Tibial artery (tissue), 4 donors: Measurements from ENCODE around the gene KRTAP5-4.
"Not testable (repeated sequence)": the region's sequence is repeated elsewhere in the genome, so short reads cannot be mapped to it uniquely, and the experiment has no call there.

Experiments
- DNase-seq, 2 donors: peaks; one replicate each; pipeline ENCODE4 v3.0.0-alpha.2; 2019
- H3K27ac ChIP-seq, 2 donors: fragments of 200-600 bp; sonication (generic) in 1 of 2; 1 replicate in 1 of 2; 2 replicates in 1 of 2; pipeline ENCODE4 v1.5.1; 2018 to 2019; ENCODE audit warnings: mild to moderate bottlenecking in 1 of 2
- H3K27me3 ChIP-seq, 2 donors: fragments of 200-600 bp; sonication (generic) in 1 of 2; one replicate each; pipeline versions ENCODE4 v1.5.1 to v1.6.0; 2016 to 2019
- H3K36me3 ChIP-seq, 3 donors: fragments of 200-600 bp; sonication (generic) in 2 of 3; one replicate each; pipeline ENCODE4 v1.5.1; 2016 to 2019; ENCODE audit warnings: mild to moderate bottlenecking in 2 of 3
- H3K4me1 ChIP-seq, 4 donors: fragments of 200-600 bp; sonication (generic) in 2 of 4; 1 replicate in 3 of 4; 2 replicates in 1 of 4; pipeline ENCODE4 v1.5.1; 2016 to 2019
- H3K4me3 ChIP-seq, 2 donors: fragments of 200-600 bp; sonication (generic) in 1 of 2; 1 replicate in 1 of 2; 2 replicates in 1 of 2; pipeline ENCODE4 v1.5.1; 2018 to 2019; ENCODE audit warnings: mild to moderate bottlenecking in 2 of 2
- H3K9me3 ChIP-seq, 3 donors: fragments of 200-600 bp; sonication (generic) in 1 of 3; one replicate each; pipeline ENCODE4 v1.5.1; 2016 to 2019
- CTCF ChIP-seq, 2 experiments: fragments of 200-600 bp in 1 of 2; fragments of 450-650 bp in 1 of 2; IDR thresholded peaks; one replicate each; pipeline ENCODE4 v1.5.1; 2017 to 2019; ENCODE audit warnings: antibody characterized with exemption in 2 of 2, mild to moderate bottlenecking in 1 of 2, moderate library complexity in 1 of 2
- intact Hi-C: fragments of 100-400 bp; cut with DNase I; formaldehyde crosslinking; loops from one replicate; pipeline ENCODE4 v1.15.0; 2023; ENCODE audit warnings: low total_unique reads

The KRTAP5-4 gene

DNA sequence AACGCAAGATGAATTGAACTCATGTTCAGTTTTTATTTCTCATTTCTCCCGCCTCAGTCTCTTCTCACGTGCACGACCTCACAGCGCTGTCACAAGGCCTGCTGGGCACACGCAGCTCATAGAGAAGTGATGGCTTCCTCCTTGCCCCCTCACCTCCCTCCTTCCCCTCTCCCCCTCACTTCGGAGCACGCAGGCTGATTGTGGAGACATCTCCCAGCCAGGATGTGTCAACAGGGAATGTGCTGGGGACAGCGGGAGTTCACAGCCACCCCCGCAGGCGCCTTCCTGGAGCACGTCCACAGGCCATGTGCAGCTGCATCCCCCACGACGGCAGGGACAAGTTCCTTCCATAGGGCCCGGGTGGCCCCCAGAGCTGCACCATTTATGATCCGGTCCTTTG, 46.0 kb upstream of the KRTAP5-4 start:
- Histone ChIP-seq H3K4me3 (no peak overlapping the region), H3K4me1 (no peaks in the 10 kb centered on the region), H3K9me3 (no peaks in the 10 kb centered on the region), H3K27ac (no peak overlapping the region), H3K27me3 (peaks cover 0 to 36% of the 10 kb centered on the region in 2 donors), H3K36me3 (no peaks in the 10 kb centered on the region)
- TF ChIP-seq CTCF (IDR thresholded peaks at IDR 0.05): no peak
- intact Hi-C loops: no loop called here
- DNase-seq: peak in 1 of 2 donors; percentile 46

- Histone ChIP-seq H3K4me1 (no peaks in the 10 kb centered on the region), H3K9me3 (no peaks in the 10 kb centered on the region), H3K27ac (no peak overlapping the region), H3K27me3 (peaks cover 0 to 31% of the 10 kb centered on the region in 2 donors), H3K36me3 (no peaks in the 10 kb centered on the region), H3K4me3 (no peak overlapping the region)
- intact Hi-C loops: no loop called here
- no peak for TF ChIP-seq CTCF (IDR thresholded peaks at IDR 0.05)
- no peak for DNase-seq
Observed at GRCh38 chr11:1667121-1667850, 45.3 kb upstream of the KRTAP5-4 start.

GRCh38 chr11:1665313-1665712, 43.4 kb upstream of the KRTAP5-4 start:
- H3K4me1 ChIP-seq: no peaks in the 10 kb centered on the region
- no peak for TF ChIP-seq CTCF (IDR thresholded peaks at IDR 0.05)
- H3K27ac ChIP-seq: no peak overlapping the region
- H3K9me3 ChIP-seq: no peaks in the 10 kb centered on the region
- H3K36me3 ChIP-seq: no peaks in the 10 kb centered on the region
- H3K27me3 ChIP-seq: peaks cover 0 to 34% of the 10 kb centered on the region in 2 donors
- no peak overlapping the region for H3K4me3 ChIP-seq
- intact Hi-C loops: no loop called here
- no peak for DNase-seq

- H3K27ac ChIP-seq, intact Hi-C loops, H3K36me3 ChIP-seq, H3K4me1 ChIP-seq, DNase-seq, H3K4me3 ChIP-seq, H3K9me3 ChIP-seq: not testable (repeated sequence)
- H3K27me3 ChIP-seq: peaks cover 0 to 12% of the 10 kb centered on the region in 2 donors
Observed at GRCh38 chr11:1662699-1663283, 40.9 kb upstream of the KRTAP5-4 start.

- DNase-seq: peak; percentile 2 to 53
- H3K27ac ChIP-seq, H3K27me3 ChIP-seq, H3K4me3 ChIP-seq, H3K36me3 ChIP-seq, H3K9me3 ChIP-seq, intact Hi-C loops, H3K4me1 ChIP-seq: not testable (repeated sequence)
Observed at GRCh38 chr11:1661454-1662269, 39.7 kb upstream of the KRTAP5-4 start.

DNA sequence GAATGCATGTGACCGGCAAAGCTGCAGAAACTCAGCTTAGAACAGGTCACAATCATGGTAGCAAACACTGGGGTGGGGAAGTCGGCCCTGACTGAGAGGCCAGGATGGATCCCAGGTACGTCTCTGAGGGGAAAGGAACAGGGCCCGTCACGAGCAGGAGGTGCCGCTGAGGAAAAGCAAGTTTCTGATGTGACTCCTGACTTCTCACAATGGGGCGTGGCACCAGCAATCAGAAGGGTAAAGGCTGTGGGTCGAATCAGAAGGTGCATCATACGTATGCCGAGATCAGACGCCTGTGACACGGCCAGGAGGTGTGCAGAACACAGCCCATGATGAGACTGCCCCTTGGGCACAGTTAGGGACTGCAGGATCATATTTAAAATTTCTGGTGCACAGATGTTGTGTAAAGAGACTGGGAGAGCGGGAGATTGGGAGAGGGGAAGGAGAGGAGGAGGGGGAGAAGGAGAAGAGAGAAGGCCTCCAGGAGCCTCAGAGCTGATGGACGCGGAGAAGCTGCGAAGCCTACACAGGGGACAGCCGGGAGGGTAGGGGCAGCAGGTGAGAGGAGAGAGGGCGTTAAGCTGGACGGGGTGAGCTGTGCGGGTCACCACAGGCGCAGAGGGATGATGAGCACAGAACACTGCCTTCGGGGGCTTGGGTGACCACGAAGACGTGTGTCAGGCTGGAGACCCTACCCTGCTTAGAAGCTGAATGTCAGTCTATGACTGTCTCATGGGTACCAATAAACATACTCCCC, 38.4 kb upstream of the KRTAP5-4 start:
- Histone ChIP-seq H3K36me3 (no peaks in the 10 kb centered on the region), H3K4me3 (no peak overlapping the region), H3K27me3 (peaks cover 0 to 15% of the 10 kb centered on the region in 2 donors), H3K27ac (no peak overlapping the region), H3K4me1 (no peaks in the 10 kb centered on the region), H3K9me3 (no peaks in the 10 kb centered on the region)
- intact Hi-C loops: no loop called here
- DNase-seq: peak in 1 of 2 donors; percentile 47
- no peak for TF ChIP-seq CTCF (IDR thresholded peaks at IDR 0.05)
